ENCODE data around the gene A4GALT. TPM values are rescaled to one million over a fixed set of nuclear protein-coding genes. Genes with fewer than 3 reads are reported as not detected.

A4GALT gene
- total RNA-seq, 2 donors from 2014 or later: 34.7 to 40.0 TPM

DNA sequence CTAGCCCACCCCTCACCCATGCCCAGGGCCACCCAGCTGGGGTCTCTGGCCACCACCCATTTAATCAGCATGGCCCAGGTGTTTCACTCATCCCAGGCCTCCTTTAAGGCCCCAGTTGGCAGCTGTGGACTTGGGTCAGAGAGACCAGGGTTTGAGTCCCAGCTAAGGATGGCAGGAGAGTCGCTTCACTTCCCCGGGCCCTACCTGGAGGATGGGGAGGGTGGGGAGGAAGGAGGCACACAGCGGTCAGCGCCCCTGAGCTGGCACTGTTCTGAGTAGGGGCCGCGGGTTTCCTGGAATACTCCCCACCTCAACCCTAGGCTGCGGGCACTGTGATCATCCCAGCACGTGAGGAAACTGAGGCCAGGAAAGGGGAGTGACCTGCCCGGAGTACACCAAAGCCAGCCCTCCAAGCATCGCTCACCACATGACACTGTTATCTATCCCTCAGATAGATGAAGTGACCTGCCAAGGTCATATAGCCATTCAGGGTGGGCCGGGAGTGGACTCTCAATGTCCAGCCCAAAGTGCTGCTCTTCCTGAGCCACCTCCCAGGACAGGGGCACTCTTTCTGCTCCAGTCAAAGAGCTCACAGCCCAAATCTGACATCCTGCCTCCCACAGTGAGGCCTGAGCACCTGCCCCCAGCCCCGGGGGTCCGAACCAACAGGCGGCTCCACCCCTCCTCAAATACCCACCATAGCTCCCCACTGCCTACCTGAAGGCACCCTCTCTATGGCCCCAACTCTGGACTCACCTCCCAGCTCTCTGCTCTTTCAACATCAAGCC, 76.8 kb downstream of the A4GALT start:
- H3K9me3 ChIP-seq: no peaks in the 10 kb centered on the region
- no peaks in the 10 kb centered on the region for H3K36me3 ChIP-seq
- peak overlapping the region; percentile 96 to 97 for H3K27ac ChIP-seq
- peaks cover 45% of the 10 kb centered on the region for H3K4me1 ChIP-seq (replicated peaks)
- 93% methylated on average over 14 of the region's 14 CpGs for WGBS
- intact Hi-C loops (cut with DNase I): no loop called here
- TF ChIP-seq POLR2A (IDR thresholded peaks at IDR 0.05) (no peak), POLR2AphosphoS5 (IDR thresholded peaks at IDR 0.05) (no peak)
- TF ChIP-seq, protein P1, sequence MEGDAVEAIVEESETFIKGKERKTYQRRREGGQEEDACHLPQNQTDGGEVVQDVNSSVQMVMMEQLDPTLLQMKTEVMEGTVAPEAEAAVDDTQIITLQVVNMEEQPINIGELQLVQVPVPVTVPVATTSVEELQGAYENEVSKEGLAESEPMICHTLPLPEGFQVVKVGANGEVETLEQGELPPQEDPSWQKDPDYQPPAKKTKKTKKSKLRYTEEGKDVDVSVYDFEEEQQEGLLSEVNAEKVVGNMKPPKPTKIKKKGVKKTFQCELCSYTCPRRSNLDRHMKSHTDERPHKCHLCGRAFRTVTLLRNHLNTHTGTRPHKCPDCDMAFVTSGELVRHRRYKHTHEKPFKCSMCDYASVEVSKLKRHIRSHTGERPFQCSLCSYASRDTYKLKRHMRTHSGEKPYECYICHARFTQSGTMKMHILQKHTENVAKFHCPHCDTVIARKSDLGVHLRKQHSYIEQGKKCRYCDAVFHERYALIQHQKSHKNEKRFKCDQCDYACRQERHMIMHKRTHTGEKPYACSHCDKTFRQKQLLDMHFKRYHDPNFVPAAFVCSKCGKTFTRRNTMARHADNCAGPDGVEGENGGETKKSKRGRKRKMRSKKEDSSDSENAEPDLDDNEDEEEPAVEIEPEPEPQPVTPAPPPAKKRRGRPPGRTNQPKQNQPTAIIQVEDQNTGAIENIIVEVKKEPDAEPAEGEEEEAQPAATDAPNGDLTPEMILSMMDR (IDR thresholded peaks at IDR 0.05): no peak
- H3K4me3 ChIP-seq: no peak overlapping the region
- no peaks in the 10 kb centered on the region for H3K27me3 ChIP-seq (replicated peaks; ENCODE audit: insufficient read depth)
- no peak for DNase-seq (ENCODE audit: low spot score)

DNA sequence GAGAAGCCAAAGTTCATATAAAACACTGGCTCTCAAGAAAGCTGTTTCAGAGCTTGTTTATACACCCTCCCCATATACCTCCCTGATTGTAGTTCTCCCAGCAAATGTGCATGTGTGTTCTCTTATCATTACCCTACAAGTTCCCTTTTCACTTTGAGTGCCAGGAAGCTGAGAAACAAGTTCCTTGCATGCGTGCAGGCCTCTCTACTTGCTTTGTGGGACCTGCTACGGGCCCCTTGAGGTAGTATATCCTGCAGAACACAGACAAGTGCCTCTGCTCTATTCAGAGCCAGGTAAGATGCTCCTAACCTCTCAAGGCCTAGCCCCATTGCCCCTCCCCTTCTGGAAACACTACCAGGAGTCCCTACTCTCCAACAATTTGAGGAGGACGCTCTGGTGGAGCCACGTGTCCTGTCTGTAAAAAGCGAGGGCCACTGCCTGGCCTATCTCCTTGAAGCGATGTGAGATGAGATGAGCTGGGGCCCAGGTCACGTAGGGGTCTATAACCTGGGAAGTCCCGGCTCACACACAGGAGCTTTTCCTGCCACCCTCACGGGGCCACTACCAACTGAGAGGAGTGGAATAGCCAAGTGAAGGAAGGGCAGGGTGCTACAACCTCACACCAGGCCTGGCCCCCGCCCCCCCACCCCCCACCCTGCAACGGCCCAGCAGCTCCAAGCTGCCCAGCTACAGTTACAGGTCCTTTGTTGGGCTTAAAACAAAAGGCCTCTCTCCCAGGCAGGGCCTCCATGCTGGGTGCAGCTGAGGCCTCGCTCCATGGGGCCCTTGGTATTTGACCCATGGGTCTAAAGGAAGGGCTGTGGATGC, 77.7 kb downstream of the A4GALT start:
- no peak for TF ChIP-seq POLR2A (IDR thresholded peaks at IDR 0.05)
- TF ChIP-seq POLR2AphosphoS5 (IDR thresholded peaks at IDR 0.05): no peak
- Histone ChIP-seq H3K36me3 (no peaks in the 10 kb centered on the region), H3K27ac (peak overlapping the region; percentile 96 to 97), H3K9me3 (no peaks in the 10 kb centered on the region), H3K4me3 (no peak overlapping the region), H3K4me1 (replicated peaks) (peaks cover 38% of the 10 kb centered on the region), H3K27me3 (replicated peaks; ENCODE audit: insufficient read depth) (no peaks in the 10 kb centered on the region)
- WGBS: 72% methylated on average over 10 of the region's 12 CpGs
- intact Hi-C loops (cut with DNase I): no loop called here
- DNase-seq (ENCODE audit: low spot score): no peak

Small RNAs within 50 kb of the gene (small RNA-seq; reads per million reads assigned to genes)
- 0 reads per million in 2 donors for gene RF00019

Other genes starting within 250 kb of the A4GALT start
- gene RRP7A, start 201.1 kb downstream of the A4GALT start, total RNA-seq: 10 to 100 TPM; 32.4 to 41.5 TPM
- gene SERHL2, start 166.9 kb downstream of the A4GALT start, total RNA-seq: 10 to 100 TPM; 10.2 to 54.7 TPM
- 10 to 100 TPM; 46.4 to 62.6 TPM for gene POLDIP3, start 106.0 kb downstream of the A4GALT start, total RNA-seq
- gene ATP5MGL, start 80.3 kb downstream of the A4GALT start, total RNA-seq: not detected
- 100 to 1,000 TPM; 125 to 455 TPM for gene CYB5R3, start 71.5 kb downstream of the A4GALT start, total RNA-seq
- 100 to 1,000 TPM in 1 of 2 donors, 10 to 100 TPM in 1; 92.9 to 127 TPM for gene ARFGAP3, start 136.4 kb upstream of the A4GALT start, total RNA-seq